GM23248 (cell line): ENCODE data around the gene MT1A. TPM values are rescaled to one million over a fixed set of nuclear protein-coding genes. Genes with fewer than 3 reads are reported as not detected.

ENCODE experiments used
- DNase-seq: peaks from one replicate; pipeline ENCODE4 v3.0.0-alpha.2; 2015
- H2AFZ ChIP-seq: fragments of 200-600 bp; sonication (generic); 2 replicates; pipeline ENCODE4 v1.6.1; 2016; ENCODE audit warnings: antibody characterized with exemption
- H3F3A ChIP-seq: fragments of 200-600 bp; sonication (generic); 2 replicates; pipeline ENCODE4 v1.6.1; 2016; ENCODE audit warnings: mild to moderate bottlenecking, antibody characterized with exemption, mixed run types; ENCODE audit not compliant: insufficient read depth
- H3K27ac ChIP-seq: fragments of 200-600 bp; sonication (generic); 2 replicates; pipeline ENCODE4 v1.5.1; 2016; ENCODE audit warnings: mild to moderate bottlenecking
- H3K27me3 ChIP-seq: fragments of 200-600 bp; sonication (generic); replicated peaks from 2 replicates; pipeline ENCODE4 v1.6.1; 2016; ENCODE audit warnings: mild to moderate bottlenecking; ENCODE audit not compliant: insufficient read depth
- H3K36me3 ChIP-seq: fragments of 200-600 bp; sonication (generic); 2 replicates; pipeline ENCODE4 v1.6.1; 2016; ENCODE audit warnings: low read depth, mild to moderate bottlenecking
- H3K4me1 ChIP-seq: fragments of 200-600 bp; sonication (generic); 2 replicates; pipeline ENCODE4 v1.6.1; 2016; ENCODE audit warnings: mild to moderate bottlenecking; ENCODE audit not compliant: insufficient read depth
- H3K4me2 ChIP-seq: fragments of 200-600 bp; sonication (generic); one replicate; pipeline ENCODE4 v1.6.1; 2016; ENCODE audit warnings: mild to moderate bottlenecking; ENCODE audit not compliant: unreplicated experiment
- H3K4me3 ChIP-seq: fragments of 200-600 bp; sonication (generic); 2 replicates; pipeline ENCODE4 v1.5.1; 2016; ENCODE audit warnings: mild to moderate bottlenecking
- H3K79me2 ChIP-seq: fragments of 200-600 bp; sonication (generic); 2 replicates; pipeline ENCODE4 v1.6.1; 2016; ENCODE audit warnings: mild to moderate bottlenecking; ENCODE audit not compliant: insufficient read depth
- H3K9ac ChIP-seq: fragments of 200-600 bp; sonication (generic); 2 replicates; pipeline ENCODE4 v1.6.1; 2016; ENCODE audit warnings: mild to moderate bottlenecking
- H3K9me2 ChIP-seq: fragments of 200-600 bp; sonication (generic); 2 replicates; pipeline ENCODE4 v1.6.1; 2016; ENCODE audit warnings: mixed run types, mild to moderate bottlenecking, moderate library complexity; ENCODE audit not compliant: insufficient read depth
- H3K9me3 ChIP-seq: fragments of 200-600 bp; sonication (generic); one replicate; pipeline ENCODE4 v1.6.1; 2017; ENCODE audit warnings: low read depth
- H4K20me1 ChIP-seq: fragments of 200-600 bp; sonication (generic); 2 replicates; pipeline ENCODE4 v1.6.0; 2016; ENCODE audit not compliant: insufficient read depth
- EZH2 ChIP-seq: fragments of 200-600 bp; sonication (generic); IDR thresholded peaks from 2 replicates; pipeline ENCODE4 v1.6.1; 2018; ENCODE audit warnings: antibody characterized with exemption, mild to moderate bottlenecking; ENCODE audit not compliant: insufficient read depth, poor library complexity, severe bottlenecking
- EZH2phosphoT487 ChIP-seq: fragments of 200-600 bp; sonication (generic); IDR thresholded peaks from 2 replicates; pipeline ENCODE4 v1.6.1; 2018; ENCODE audit warnings: antibody characterized with exemption, moderate library complexity, mild to moderate bottlenecking, low read depth; ENCODE audit not compliant: insufficient read depth
- WGBS, 2 experiments: methylation state at CpG; one replicate each; pipeline ENCODE4 v1.1.6; 2015 to 2017; ENCODE audit warnings: low lambda C conversion rate in 2 of 2, low coverage in 1 of 2; ENCODE audit errors: missing lambda C conversion rate in 2 of 2; 5-methylcytosine and 5-hydroxymethylcytosine counted together
- in situ Hi-C: fragments of 300-500 bp; cut with MboI; formaldehyde crosslinking; loops from 2 replicates; pipeline ENCODE4 v1.15.0; 2020
- polyA plus RNA-seq: library from polyadenylated mRNA; unstranded; fragments of >200 nt; fragmentation: Nextera tagmentation; extraction: Ambion mirVana; gene quantifications from 2 replicates; pipeline ENCODE4 v1.2.1, GENCODE V29; 2016
- total RNA-seq: library from RNA; depleted of rRNA; stranded (reverse); fragments of >200 nt; shearing (Covaris generic); gene quantifications from 2 replicates; pipeline ENCODE4 v1.2.3, GENCODE V29; 2014; rRNA removed

MT1A gene
- not detected in 2 replicates for total RNA-seq
- 2.3 and 3.3 TPM in 2 replicates for polyA plus RNA-seq

- TF ChIP-seq EZH2phosphoT487, result no peak
These were observed at the start of gene MT1A for GRCh38 chr16:56637814-56638750. MT1A (plus strand) TSS chr16:56638666; CDS start chr16:56638739, 73 bp downstream.

GRCh38 chr16:56588781-56589140, 49.7 kb upstream of the MT1A start:
- DNase-seq, result no peak
- Histone ChIP-seq H3F3A (no peaks in the 10 kb centered on the region), H2AFZ (peak overlapping the region; percentile 9; the same call in 1 of the 2 replicates), H3K27me3 (peaks cover 39% of the 10 kb centered on the region), H3K9ac (no peak overlapping the region), H3K4me3 (peak overlapping the region; percentile 67), H4K20me1 (no peaks in the 10 kb centered on the region), H3K4me2 (peak overlapping the region; percentile 76), H3K27ac (no peak overlapping the region), H3K79me2 (no peaks in the 10 kb centered on the region), H3K36me3 (no peaks in the 10 kb centered on the region), H3K9me3 (no peaks in the 10 kb centered on the region), H3K4me1 (no peaks in the 10 kb centered on the region), H3K9me2 (no peaks in the 10 kb centered on the region)
- TF ChIP-seq EZH2 (no peak), EZH2phosphoT487 (no peak)
- in situ Hi-C loops, result no loop called here
- 30 to 34% methylated on average over 9 of the region's 9 CpGs for WGBS, 2 experiments

More at GRCh38 chr16:56637814-56638750, at the start of gene MT1A:
- H3K4me1 ChIP-seq, result no peaks in the 10 kb centered on the region
- H4K20me1 ChIP-seq, result no peaks in the 10 kb centered on the region
- no peaks in the 10 kb centered on the region for H3F3A ChIP-seq
- H2AFZ ChIP-seq, result peak within 1 kb of the TSS; percentile 97
- H3K79me2 ChIP-seq, result no peaks in the 10 kb centered on the region
- H3K36me3 ChIP-seq, result no peaks in the 10 kb centered on the region
- H3K4me3 ChIP-seq, result peak within 1 kb of the TSS; percentile 83
- H3K4me2 ChIP-seq, result peak within 1 kb of the TSS; percentile 95
- H3K27ac ChIP-seq, result no peak within 1 kb of the TSS
- DNase-seq, result peak; percentile 74
- no peaks in the 10 kb centered on the region for H3K27me3 ChIP-seq
- peak within 1 kb of the TSS; percentile 63 for H3K9ac ChIP-seq
- H3K9me2 ChIP-seq, result no peaks in the 10 kb centered on the region
- no peaks in the 10 kb centered on the region for H3K9me3 ChIP-seq
- in situ Hi-C loops, result no loop called here
- WGBS, 2 experiments, result 14 to 15% methylated on average over 57 to 63 of the region's 68 CpGs

DNA sequence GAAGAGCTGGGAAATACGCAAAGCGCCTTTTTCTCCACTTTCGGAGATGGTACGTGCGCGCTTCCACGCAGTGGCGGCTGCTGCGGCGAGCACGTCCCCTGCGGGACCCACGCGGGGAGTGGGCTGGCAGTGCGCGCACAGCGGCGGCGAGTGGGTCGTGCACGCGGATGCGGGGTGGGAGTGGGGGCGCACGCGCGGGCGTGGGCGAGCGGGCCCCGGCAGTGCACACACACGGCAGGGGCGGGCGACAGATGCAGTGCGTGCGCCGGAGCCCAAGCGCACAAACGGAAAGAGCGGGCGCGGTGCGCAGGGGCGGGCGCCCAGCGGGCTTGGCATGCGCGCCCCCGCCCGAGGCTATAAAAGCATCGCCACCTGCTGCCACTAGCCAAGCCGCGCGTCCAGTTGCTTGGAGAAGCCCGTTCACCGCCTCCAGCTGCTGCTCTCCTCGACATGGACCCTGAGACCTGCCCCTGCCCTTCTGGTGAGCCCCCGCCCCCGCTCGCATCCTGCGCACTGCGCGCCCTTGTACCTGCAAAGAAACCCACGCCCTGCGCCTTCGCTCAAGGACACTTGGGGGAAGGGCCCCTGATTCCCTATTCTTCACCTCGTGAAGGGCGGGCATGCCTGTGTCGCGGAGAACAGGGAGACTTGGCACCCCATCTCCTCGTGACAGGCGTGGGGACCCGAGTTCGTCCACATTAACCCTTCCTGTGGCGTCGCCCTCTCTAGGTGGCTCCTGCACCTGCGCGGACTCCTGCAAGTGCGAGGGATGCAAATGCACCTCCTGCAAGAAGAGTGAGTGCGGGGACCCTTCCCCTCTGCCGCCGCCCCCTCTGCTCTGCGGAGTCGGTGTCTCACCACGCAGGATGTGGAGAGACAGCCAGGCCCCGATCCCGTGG, 49.1 kb upstream of the MT1A start, which contains the start of gene MT3:
Gene MT3, plus strand, starts transcription at position 388 of the 899 bp plus-strand sequence. Its CDS starts 63 bp downstream, at position 451.
- H3F3A ChIP-seq, result no peaks in the 10 kb centered on the region
- H3K27ac ChIP-seq, result no peak within 1 kb of the TSS
- in situ Hi-C loops, result no loop called here
- no peaks in the 10 kb centered on the region for H3K79me2 ChIP-seq
- no peaks in the 10 kb centered on the region for H3K9me3 ChIP-seq
- no peak within 1 kb of the TSS for H3K9ac ChIP-seq
- peaks cover 38% of the 10 kb centered on the region for H3K27me3 ChIP-seq
- H3K4me2 ChIP-seq, result peak within 1 kb of the TSS; percentile 76
- H3K4me1 ChIP-seq, result no peaks in the 10 kb centered on the region
- H3K9me2 ChIP-seq, result no peaks in the 10 kb centered on the region
- DNase-seq, result peak; percentile 53
- peak within 1 kb of the TSS; percentile 9; the same call in 1 of the 2 replicates for H2AFZ ChIP-seq
- WGBS, 2 experiments, result 7 to 9% methylated on average over 58 to 71 of the region's 87 CpGs
- TF ChIP-seq EZH2, result no peak
- no peak; the same call in 1 of the 2 replicates for TF ChIP-seq EZH2phosphoT487
- no peaks in the 10 kb centered on the region for H3K36me3 ChIP-seq
- peak within 1 kb of the TSS; percentile 67 for H3K4me3 ChIP-seq
- no peaks in the 10 kb centered on the region for H4K20me1 ChIP-seq
